Measurements from ENCODE around the gene NIPA2.

DNA sequence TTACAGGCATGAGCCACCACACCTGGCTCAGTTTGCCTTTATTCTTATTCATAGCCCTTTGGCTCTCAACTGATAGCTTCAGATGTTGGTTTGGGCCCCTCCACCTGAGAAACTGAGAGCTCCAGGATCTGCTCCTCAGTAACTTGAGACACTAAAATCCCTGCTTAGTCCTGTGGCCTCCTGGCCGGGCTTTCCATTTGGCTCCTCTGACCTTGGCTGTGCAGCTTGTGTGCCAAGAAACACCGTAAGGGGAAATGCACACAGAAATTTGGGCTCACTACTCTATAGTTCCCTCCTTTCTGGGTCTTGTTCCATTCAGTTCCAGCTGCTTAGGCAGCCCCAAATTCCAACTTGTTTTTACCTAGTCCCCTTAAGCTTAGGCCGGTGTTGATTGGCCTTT is 24.9 kb downstream of the NIPA2 start:
- TF ChIP-seq, protein P1, sequence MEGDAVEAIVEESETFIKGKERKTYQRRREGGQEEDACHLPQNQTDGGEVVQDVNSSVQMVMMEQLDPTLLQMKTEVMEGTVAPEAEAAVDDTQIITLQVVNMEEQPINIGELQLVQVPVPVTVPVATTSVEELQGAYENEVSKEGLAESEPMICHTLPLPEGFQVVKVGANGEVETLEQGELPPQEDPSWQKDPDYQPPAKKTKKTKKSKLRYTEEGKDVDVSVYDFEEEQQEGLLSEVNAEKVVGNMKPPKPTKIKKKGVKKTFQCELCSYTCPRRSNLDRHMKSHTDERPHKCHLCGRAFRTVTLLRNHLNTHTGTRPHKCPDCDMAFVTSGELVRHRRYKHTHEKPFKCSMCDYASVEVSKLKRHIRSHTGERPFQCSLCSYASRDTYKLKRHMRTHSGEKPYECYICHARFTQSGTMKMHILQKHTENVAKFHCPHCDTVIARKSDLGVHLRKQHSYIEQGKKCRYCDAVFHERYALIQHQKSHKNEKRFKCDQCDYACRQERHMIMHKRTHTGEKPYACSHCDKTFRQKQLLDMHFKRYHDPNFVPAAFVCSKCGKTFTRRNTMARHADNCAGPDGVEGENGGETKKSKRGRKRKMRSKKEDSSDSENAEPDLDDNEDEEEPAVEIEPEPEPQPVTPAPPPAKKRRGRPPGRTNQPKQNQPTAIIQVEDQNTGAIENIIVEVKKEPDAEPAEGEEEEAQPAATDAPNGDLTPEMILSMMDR (IDR thresholded peaks at IDR 0.05): no peak
- no peak for TF ChIP-seq POLR2A (IDR thresholded peaks at IDR 0.05)
